ENCODE results near the gene RGMA. TPM values are rescaled to one million over a fixed set of nuclear protein-coding genes. Genes with fewer than 3 reads are reported as not detected.

The RGMA gene
- total RNA-seq, 5 donors from 2014 or later (not counting 1 experiment from before 2014, with no cell fraction given): 0.15 to 0.44 (median 0.23) TPM; not detected in 2

DNA sequence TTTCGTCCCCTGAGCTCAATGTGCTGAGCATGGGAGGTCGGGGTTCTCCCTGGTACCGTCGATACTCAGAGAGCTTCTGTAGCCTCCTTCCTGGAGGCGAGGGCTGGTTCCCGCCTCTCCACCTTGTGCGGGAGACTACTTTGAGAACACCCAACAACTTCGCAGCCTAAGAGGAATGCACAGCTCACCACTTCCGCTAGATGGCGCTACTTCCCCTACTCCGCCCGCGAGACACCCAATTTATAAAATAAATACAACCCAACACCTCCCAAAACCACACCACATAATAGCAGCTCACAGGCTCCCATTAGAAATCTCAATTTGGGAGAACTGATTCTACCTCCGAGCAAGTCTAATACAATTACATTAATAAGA, 1.2 kb downstream of the RGMA start:
- ATAC-seq (replicated peaks in 1 of 4) (peak; percentile 60 to 66 (median 64)), DNase-seq (peak; percentile 19 to 86 (median 59))
- H3K27ac Mint-ChIP-seq: no peak overlapping the region
- Histone ChIP-seq H3K36me3 (ENCODE audit: control insufficient read depth in 2 of 2, extremely low read depth in 1 of 2, insufficient read depth in 1 of 2, low read length in 1 of 2) (no peaks in the 10 kb centered on the region), H3K4me3 (ENCODE audit: control insufficient read depth in 1 of 2, extremely low read depth in 1 of 2, low read length in 1 of 2) (peak overlapping the region; percentile 24 to 68), H3K9me3 (no peaks in the 10 kb centered on the region), H3K27ac (ENCODE audit: low read length) (no peak overlapping the region), H3K4me1 (ENCODE audit: control insufficient read depth in 1 of 2, extremely low read depth in 1 of 2, insufficient read depth in 2 of 2, low read length in 2 of 2) (peaks cover 0 to 21% of the 10 kb centered on the region in 2 experiments), H3K27me3 (replicated peaks in 1 of 2; ENCODE audit: control insufficient read depth in 2 of 2, extremely low read depth in 1 of 2, insufficient read depth in 2 of 2, low read length in 1 of 2) (peaks cover 6 to 51% of the 10 kb centered on the region in 2 experiments)
- under 1% methylated on average over 10 of the region's 14 CpGs for WGBS (ENCODE audit: insufficient coverage)
- H3K4me3 Mint-ChIP-seq: peak overlapping the region; percentile 74 to 83 (median 76)
- H3K4me1 Mint-ChIP-seq: peaks cover 8 to 18% (median 17%) of the 10 kb centered on the region in 3 donors
- ChIA-PET CTCF (interaction anchor here (0.5 to 2.3 kb wide), 25 partner anchors 8 to 1245 kb away, joined by 3 to 23 read pairs (median 4); no protein-coding TSS in a partner anchor), POLR2A (no interaction called here)
- H3K36me3 Mint-ChIP-seq: no peaks in the 10 kb centered on the region
- H3K9me3 Mint-ChIP-seq: no peaks in the 10 kb centered on the region
- peaks cover 51 to 68% of the 10 kb centered on the region in 2 donors for H3K27me3 Mint-ChIP-seq

DNA sequence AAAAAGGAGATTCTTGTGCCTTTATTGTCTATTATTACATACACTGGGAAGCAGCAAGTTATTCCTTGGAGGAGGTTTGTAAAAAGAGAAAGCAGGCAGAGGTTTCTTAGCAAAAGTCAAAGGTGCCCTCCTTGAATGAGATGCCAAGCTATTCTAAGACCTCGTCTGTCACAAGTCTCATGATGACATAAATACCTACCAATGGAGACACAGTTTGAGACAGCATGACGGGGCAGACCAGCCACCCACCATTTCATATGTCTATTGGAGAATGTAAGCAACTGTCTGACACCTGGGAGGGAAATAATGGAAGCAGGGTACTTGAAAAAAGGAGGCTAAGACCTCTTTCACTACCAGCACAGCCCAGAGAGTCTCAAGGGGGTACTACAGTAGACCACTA, 2.2 kb downstream of the RGMA start:
- Mint-ChIP-seq H3K27ac (no peak overlapping the region), H3K4me1 (peaks cover 8 to 18% (median 17%) of the 10 kb centered on the region in 3 donors), H3K4me3 (peak overlapping the region in 1 of 3 donors; percentile 83), H3K27me3 (peaks cover 57 to 78% of the 10 kb centered on the region in 2 donors), H3K36me3 (no peaks in the 10 kb centered on the region), H3K9me3 (no peaks in the 10 kb centered on the region)
- no peak overlapping the region for H3K4me3 ChIP-seq (ENCODE audit: control insufficient read depth in 1 of 2, extremely low read depth in 1 of 2, low read length in 1 of 2)
- WGBS (ENCODE audit: insufficient coverage): no CpG with 5 or more reads among the region's 2 CpGs
- H3K36me3 ChIP-seq (ENCODE audit: control insufficient read depth in 2 of 2, extremely low read depth in 1 of 2, insufficient read depth in 1 of 2, low read length in 1 of 2): no peaks in the 10 kb centered on the region
- ATAC-seq (replicated peaks in 1 of 4) (no peak), DNase-seq (no peak)
- peaks cover 0 to 21% of the 10 kb centered on the region in 2 experiments for H3K4me1 ChIP-seq (ENCODE audit: control insufficient read depth in 1 of 2, extremely low read depth in 1 of 2, insufficient read depth in 2 of 2, low read length in 2 of 2)
- no peaks in the 10 kb centered on the region for H3K9me3 ChIP-seq
- no peak overlapping the region for H3K27ac ChIP-seq (ENCODE audit: low read length)
- CTCF ChIA-PET: interaction anchor here (1.7 to 2.3 kb wide), 2 partner anchors 57 to 1033 kb away, joined by 6 to 7 read pairs; no protein-coding TSS in a partner anchor
- peaks cover 2 to 46% of the 10 kb centered on the region in 2 experiments for H3K27me3 ChIP-seq (replicated peaks in 1 of 2; ENCODE audit: control insufficient read depth in 2 of 2, extremely low read depth in 1 of 2, insufficient read depth in 2 of 2, low read length in 1 of 2)
- POLR2A ChIA-PET: no interaction called here

DNA sequence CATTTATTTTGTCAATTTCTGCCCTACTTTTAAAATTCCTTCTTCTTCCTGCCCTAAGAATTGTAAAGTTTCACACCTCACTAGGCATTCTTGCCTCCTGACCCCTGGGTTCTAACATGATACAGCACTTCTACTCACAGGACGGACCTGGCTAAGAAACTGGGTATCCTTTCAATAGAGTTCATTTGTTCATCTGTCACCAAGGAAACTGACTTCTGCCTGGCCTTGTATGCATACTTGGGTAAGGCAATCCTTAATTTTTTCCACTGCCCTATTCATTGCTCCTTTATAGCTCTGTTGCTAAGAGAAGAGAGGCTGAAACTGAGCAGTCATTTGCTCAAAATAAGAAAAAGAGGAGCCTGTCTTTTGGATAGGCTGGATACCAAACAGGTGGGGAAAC, 3.3 kb downstream of the RGMA start:
- no peak overlapping the region for H3K4me3 Mint-ChIP-seq

DNA sequence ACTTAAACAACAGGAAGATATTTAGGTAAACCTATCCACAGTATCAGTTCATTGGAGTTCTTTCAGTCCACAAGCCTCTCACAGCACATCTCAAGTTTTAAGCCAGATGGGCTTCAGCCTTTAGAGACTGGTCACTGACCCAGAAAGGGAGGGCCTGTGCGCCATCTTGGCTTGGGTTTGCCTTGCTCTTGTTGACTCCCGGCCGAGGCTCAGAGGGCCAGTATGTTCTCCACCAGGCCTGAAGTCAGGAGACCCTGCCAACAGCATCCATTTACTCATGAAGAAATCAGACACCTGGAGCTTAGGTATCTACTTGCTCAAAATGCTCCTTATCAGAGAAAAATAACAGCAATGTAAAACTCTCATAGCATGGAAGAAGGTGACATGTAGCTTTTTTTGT, 6.2 kb downstream of the RGMA start:
- WGBS (ENCODE audit: insufficient coverage): 94% methylated on average over 3 of the region's 3 CpGs
- H3K27ac ChIP-seq (ENCODE audit: low read length): no peak overlapping the region
- peaks cover 2 to 6% (median 5%) of the 10 kb centered on the region in 3 donors for H3K4me1 Mint-ChIP-seq
- no peaks in the 10 kb centered on the region for H3K9me3 Mint-ChIP-seq
- DNase-seq (no peak), ATAC-seq (replicated peaks in 1 of 4) (no peak)
- H3K27me3 Mint-ChIP-seq: peaks cover 60 to 61% of the 10 kb centered on the region in 2 donors
- no peak overlapping the region for H3K27ac Mint-ChIP-seq
- H3K36me3 ChIP-seq (ENCODE audit: control insufficient read depth in 2 of 2, extremely low read depth in 1 of 2, insufficient read depth in 1 of 2, low read length in 1 of 2): no peaks in the 10 kb centered on the region
- peaks cover 0 to 5% of the 10 kb centered on the region in 2 experiments for H3K4me1 ChIP-seq (ENCODE audit: control insufficient read depth in 1 of 2, extremely low read depth in 1 of 2, insufficient read depth in 2 of 2, low read length in 2 of 2)
- H3K4me3 ChIP-seq (ENCODE audit: control insufficient read depth in 1 of 2, extremely low read depth in 1 of 2, low read length in 1 of 2): no peak overlapping the region
- H3K27me3 ChIP-seq (replicated peaks in 1 of 2; ENCODE audit: control insufficient read depth in 2 of 2, extremely low read depth in 1 of 2, insufficient read depth in 2 of 2, low read length in 1 of 2): peaks cover 2 to 41% of the 10 kb centered on the region in 2 experiments
- no peaks in the 10 kb centered on the region for H3K36me3 Mint-ChIP-seq
- ChIA-PET CTCF (no interaction called here), POLR2A (interaction anchor here in 1 of 2 donors (0.6 kb wide), 1 partner anchor 1987 kb away, joined by 6 read pairs; no protein-coding TSS in a partner anchor)
- H3K4me3 Mint-ChIP-seq: no peak overlapping the region
- H3K9me3 ChIP-seq: no peaks in the 10 kb centered on the region

More for the DNA sequence above, 3.3 kb downstream of the RGMA start:
- peaks cover 0 to 21% of the 10 kb centered on the region in 2 experiments for H3K4me1 ChIP-seq (ENCODE audit: control insufficient read depth in 1 of 2, extremely low read depth in 1 of 2, insufficient read depth in 2 of 2, low read length in 2 of 2)
- Mint-ChIP-seq H3K36me3 (no peaks in the 10 kb centered on the region), H3K9me3 (no peaks in the 10 kb centered on the region), H3K4me1 (peaks cover 8 to 18% (median 17%) of the 10 kb centered on the region in 3 donors), H3K27ac (no peak overlapping the region), H3K27me3 (peaks cover 62 to 79% of the 10 kb centered on the region in 2 donors)
- ATAC-seq (replicated peaks in 1 of 4) (no peak), DNase-seq (no peak)
- H3K9me3 ChIP-seq: no peaks in the 10 kb centered on the region
- 67% methylated on average over 1 of the region's 1 CpG for WGBS (ENCODE audit: insufficient coverage)
- H3K36me3 ChIP-seq (ENCODE audit: control insufficient read depth in 2 of 2, extremely low read depth in 1 of 2, insufficient read depth in 1 of 2, low read length in 1 of 2): no peaks in the 10 kb centered on the region
- POLR2A ChIA-PET: no interaction called here
- CTCF ChIA-PET: no interaction called here
- peaks cover 3 to 50% of the 10 kb centered on the region in 2 experiments for H3K27me3 ChIP-seq (replicated peaks in 1 of 2; ENCODE audit: control insufficient read depth in 2 of 2, extremely low read depth in 1 of 2, insufficient read depth in 2 of 2, low read length in 1 of 2)
- H3K27ac ChIP-seq (ENCODE audit: low read length): no peak overlapping the region
- no peak overlapping the region for H3K4me3 ChIP-seq (ENCODE audit: control insufficient read depth in 1 of 2, extremely low read depth in 1 of 2, low read length in 1 of 2)

DNA sequence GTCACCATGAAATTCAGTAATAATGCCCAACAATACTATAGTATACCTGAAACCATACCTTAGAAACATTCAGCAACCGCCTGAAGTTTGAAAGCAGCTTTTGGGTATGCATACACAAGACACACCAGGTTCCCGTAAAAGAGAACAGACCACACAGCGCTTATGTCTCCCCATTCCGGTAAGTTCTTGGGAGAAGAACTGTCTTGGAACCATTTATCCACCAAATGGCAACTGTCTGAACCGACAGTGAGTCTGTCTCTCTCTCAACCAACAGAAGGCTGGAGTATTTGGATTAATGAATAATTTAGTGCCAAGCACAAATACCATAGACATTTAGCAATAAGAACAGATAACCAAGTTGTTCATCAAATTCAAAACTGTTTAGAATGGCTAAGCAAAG, 7.6 kb downstream of the RGMA start:
- no peaks in the 10 kb centered on the region for H3K9me3 ChIP-seq
- Mint-ChIP-seq H3K4me3 (no peak overlapping the region), H3K36me3 (no peaks in the 10 kb centered on the region), H3K9me3 (no peaks in the 10 kb centered on the region), H3K27ac (no peak overlapping the region), H3K27me3 (peaks cover 52 to 54% of the 10 kb centered on the region in 2 donors), H3K4me1 (no peaks in the 10 kb centered on the region)
- WGBS (ENCODE audit: insufficient coverage): 100% methylated on average over 2 of the region's 5 CpGs
- no peak overlapping the region for H3K27ac ChIP-seq (ENCODE audit: low read length)
- H3K4me3 ChIP-seq (ENCODE audit: control insufficient read depth in 1 of 2, extremely low read depth in 1 of 2, low read length in 1 of 2): no peak overlapping the region
- POLR2A ChIA-PET: no interaction called here
- H3K36me3 ChIP-seq (ENCODE audit: control insufficient read depth in 2 of 2, extremely low read depth in 1 of 2, insufficient read depth in 1 of 2, low read length in 1 of 2): no peaks in the 10 kb centered on the region
- CTCF ChIA-PET: no interaction called here
- peaks cover 2 to 39% of the 10 kb centered on the region in 2 experiments for H3K27me3 ChIP-seq (replicated peaks in 1 of 2; ENCODE audit: control insufficient read depth in 2 of 2, extremely low read depth in 1 of 2, insufficient read depth in 2 of 2, low read length in 1 of 2)
- DNase-seq (no peak), ATAC-seq (replicated peaks in 1 of 4) (no peak)
- H3K4me1 ChIP-seq (ENCODE audit: control insufficient read depth in 1 of 2, extremely low read depth in 1 of 2, insufficient read depth in 2 of 2, low read length in 2 of 2): no peaks in the 10 kb centered on the region

DNA sequence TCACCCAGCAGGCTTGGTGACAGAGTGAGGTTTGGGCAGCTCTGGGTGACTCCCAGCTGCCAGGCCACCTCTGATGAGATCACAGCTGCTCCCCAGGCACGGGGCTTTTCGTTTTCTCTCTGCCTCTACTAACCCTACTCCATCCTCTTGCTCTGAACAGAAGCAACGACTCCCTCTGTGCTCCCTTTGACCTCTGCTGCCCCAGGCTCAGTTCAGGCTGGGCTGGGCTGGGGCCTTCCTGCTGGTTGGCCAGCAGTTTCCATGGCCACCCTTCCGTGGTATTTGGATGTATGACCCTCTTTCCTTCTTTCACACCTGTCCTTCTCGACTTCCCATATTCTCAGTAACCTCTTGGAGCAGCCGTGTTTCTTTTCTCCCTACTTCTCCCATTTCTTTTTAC, 8.6 kb downstream of the RGMA start:
- WGBS (ENCODE audit: insufficient coverage): 67% methylated on average over 6 of the region's 6 CpGs
- H3K9me3 ChIP-seq: no peaks in the 10 kb centered on the region
- ChIA-PET CTCF (no interaction called here), POLR2A (no interaction called here)
- H3K4me3 Mint-ChIP-seq: no peak overlapping the region
- no peak overlapping the region for H3K27ac Mint-ChIP-seq
- H3K27me3 ChIP-seq (replicated peaks in 1 of 2; ENCODE audit: control insufficient read depth in 2 of 2, extremely low read depth in 1 of 2, insufficient read depth in 2 of 2, low read length in 1 of 2): peaks cover 2 to 38% of the 10 kb centered on the region in 2 experiments
- H3K36me3 ChIP-seq (ENCODE audit: control insufficient read depth in 2 of 2, extremely low read depth in 1 of 2, insufficient read depth in 1 of 2, low read length in 1 of 2): no peaks in the 10 kb centered on the region
- no peak for DNase-seq
- no peaks in the 10 kb centered on the region for H3K4me1 Mint-ChIP-seq
- peaks cover 50 to 52% of the 10 kb centered on the region in 2 donors for H3K27me3 Mint-ChIP-seq
- no peaks in the 10 kb centered on the region for H3K4me1 ChIP-seq (ENCODE audit: control insufficient read depth in 1 of 2, extremely low read depth in 1 of 2, insufficient read depth in 2 of 2, low read length in 2 of 2)
- H3K27ac ChIP-seq (ENCODE audit: low read length): no peak overlapping the region
- no peaks in the 10 kb centered on the region for H3K36me3 Mint-ChIP-seq
- ATAC-seq (replicated peaks in 1 of 4): no peak
- no peak overlapping the region for H3K4me3 ChIP-seq (ENCODE audit: control insufficient read depth in 1 of 2, extremely low read depth in 1 of 2, low read length in 1 of 2)
- H3K9me3 Mint-ChIP-seq: no peaks in the 10 kb centered on the region

Data from T-cell (primary cell).